Measurements from ENCODE around the gene RIC8B. TPM values are rescaled to one million over a fixed set of nuclear protein-coding genes. Genes with fewer than 3 reads are reported as not detected.

The RIC8B gene
- total and polyA plus RNA-seq, 2 of the 8 experiments (the other 6 are each of a cell fraction or from before 2014, with no cell fraction given), result 8.2 to 25.3 TPM

- TF ChIP-seq CHD7 (IDR thresholded peaks at IDR 0.05; ENCODE audit: insufficient replicate concordance, low read length) (no peak), E2F6 (IDR thresholded peaks at IDR 0.05) (no peak), RNF2 (IDR thresholded peaks at IDR 0.05; ENCODE audit: borderline replicate concordance, low read depth, low read length, missing control alignments, poor library complexity, severe bottlenecking) (no peak), RFX5 (IDR thresholded peaks at IDR 0.05; ENCODE audit: borderline replicate concordance, low read depth, low read length) (no peak)
These were observed 17.0 kb downstream of the RIC8B start (continued) for GRCh38 chr12:106791531-106791930.
